ENCODE data around the gene SYNC.
"Not testable (repeated sequence)": the region's sequence is repeated elsewhere in the genome, so short reads cannot be mapped to it uniquely, and the experiment has no call there.

The SYNC gene

DNA sequence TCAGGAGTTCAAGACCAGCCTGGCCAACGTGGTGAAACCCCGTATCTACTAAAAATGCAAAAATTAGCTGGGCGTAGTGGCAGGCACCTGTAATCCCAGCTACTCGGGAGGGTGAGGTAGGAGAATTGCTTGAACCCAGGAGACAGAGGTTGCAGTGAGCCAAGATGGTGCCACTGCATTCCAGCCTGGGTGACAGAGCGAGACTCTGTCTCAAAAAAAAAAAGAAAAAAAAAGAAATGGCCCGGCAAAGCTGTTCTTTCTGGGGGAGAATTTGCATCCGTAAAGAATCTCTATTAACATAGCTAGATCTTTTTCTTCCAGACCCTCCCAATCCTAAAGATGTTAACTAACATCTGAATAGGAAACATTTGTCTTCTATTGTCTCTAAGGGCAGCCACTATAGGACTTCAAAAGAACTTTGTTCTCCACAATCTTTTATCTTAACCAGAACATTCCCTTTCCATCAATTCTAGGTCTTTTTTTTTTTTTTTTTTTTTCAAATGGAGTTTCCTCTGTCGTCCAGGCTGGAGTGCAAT, 60.2 kb downstream of the SYNC start:
- not testable (repeated sequence) for DNase-seq (ENCODE audit: low spot score)

DNA sequence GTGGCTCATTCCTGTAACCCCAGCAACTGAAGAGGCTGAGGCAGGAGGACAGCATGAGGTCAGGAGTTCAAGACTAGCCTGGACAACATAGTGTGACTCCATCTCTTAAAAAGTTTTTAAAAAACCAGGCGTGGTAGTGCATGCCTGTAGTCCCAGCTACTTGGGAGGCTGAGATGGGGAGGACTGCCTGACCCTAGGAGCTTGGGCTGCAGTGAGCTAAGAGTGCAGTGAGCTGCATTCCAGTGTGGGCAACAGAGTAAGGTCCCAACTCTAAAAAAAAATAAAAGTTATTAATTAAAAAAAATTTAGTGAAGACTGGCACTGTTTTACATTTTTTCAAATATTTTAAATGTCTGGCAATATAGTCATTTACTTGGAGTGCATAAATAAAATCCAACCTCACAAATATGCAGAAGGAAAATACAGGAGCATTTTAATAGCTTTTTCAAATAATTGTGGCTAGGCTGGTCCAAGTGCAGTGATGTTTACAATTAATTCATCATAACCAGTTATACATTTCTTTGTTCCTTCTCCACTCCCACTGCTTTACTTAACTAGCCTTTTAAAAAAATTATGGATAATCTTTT, 63.0 kb downstream of the SYNC start:
- no peak for DNase-seq (ENCODE audit: low spot score)

DNA sequence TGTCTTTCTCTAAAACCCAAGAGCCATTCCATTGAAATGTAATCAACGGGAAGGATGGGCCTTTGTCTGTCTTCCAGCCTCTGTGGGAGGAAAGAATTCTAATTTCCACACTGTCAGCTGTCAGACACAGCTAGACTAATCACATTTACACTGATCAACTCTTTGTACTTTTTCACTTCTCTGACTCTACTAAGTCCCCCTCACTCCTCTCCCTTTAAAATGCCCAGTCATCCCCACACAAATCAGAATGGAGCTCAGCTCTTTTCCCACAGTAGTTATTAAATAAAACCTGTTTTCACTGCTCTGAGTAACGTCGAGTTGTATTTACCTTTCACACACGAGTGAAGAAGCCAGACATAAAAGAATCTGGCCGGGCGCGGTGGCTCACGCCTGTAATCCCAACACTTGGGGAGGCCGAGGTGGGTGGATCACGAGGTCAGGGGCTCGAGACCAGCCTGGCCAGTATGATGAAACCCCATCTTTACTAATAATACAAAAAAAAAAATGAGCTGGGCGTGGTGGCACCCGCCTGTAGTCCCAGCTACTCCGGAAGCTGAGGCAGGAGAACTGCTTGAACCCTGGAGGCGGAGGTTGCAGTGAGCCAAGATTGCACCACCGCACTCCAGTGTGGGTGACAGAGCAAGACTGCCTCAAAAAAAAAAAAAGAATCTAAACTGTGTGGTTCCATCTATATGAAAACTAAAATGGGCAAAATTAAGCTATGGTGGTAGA, 65.5 kb downstream of the SYNC start:
- DNase-seq (ENCODE audit: low spot score), result no peak

DNA sequence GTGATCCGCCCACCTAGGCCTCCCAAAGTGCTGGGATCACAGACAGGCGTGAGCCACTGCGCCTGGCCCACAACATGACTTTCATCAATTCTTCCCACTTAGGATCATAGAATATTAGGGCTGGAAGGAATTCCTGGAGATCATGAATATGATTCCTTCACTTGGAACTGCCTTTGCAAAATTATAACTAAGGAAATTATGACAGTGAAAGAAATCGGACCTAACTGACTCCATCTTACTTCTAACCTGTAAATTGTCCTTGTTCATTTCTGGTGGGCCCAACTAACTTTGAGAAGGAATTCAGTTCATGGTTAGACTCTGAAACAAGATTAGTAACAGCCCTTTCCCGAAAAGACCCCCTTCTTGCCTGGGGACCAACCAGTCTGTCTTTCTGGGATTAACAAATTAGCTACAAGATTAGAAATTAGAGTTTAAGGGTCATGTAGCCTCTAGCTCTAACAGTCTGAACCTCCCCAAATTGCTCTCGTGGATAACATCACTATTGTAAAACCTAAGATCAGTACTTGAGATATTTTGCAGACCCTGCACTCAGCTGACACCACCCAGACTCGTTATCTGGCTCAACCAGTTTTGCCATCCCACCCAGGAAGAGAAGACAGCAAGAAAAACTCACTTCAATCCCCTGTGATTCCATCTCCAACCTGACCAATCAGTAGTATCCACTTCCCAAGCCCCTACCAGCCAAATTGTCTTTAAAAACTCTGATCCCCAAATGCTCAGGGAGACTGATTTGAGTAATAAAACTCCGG, 66.9 kb downstream of the SYNC start:
- DNase-seq (ENCODE audit: low spot score), result no peak

DNA sequence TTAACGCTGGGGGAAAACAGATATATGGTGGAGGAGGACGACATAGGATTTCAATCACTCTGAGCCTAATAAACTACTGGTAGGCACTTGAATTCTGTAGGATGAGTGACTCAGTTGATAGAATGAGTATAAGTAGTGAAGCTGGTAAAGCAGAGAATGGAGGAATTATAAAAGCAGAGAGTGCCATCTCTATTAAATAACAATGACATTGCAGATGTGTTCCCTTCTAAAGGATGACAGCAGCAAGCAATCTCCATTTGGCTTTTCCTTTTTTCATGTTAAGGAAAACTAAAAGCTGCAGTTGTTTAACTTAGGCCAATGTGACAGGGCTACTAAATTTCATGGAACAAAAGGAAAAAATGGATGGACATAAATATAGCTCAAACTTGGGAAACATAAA, 69.7 kb downstream of the SYNC start:
- no peak for DNase-seq (ENCODE audit: low spot score)

DNA sequence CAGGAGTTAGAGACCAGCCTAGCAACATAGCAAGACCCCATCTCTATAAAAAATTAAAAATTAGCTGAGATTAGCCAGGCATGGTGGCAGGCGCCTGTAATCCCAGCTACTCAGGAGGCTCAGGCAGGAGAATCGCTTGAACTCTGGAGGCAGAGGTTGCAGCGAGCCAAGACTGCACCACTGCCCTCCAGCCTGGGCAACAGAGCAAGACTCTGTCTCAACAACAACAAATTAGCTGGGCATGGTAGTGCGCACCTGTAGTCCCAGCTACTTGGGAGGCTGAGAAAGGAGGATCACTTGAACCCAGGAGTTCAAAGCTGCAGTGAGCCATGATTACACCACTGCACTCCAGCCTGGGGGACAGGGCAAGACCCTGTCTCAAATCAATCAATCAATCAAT, 72.4 kb downstream of the SYNC start:
- not testable (repeated sequence) for DNase-seq (ENCODE audit: low spot score)
